Lung (tissue), 12 donors: ENCODE measurements around the gene KHK. TPM values are rescaled to one million over a fixed set of nuclear protein-coding genes. Genes with fewer than 3 reads are reported as not detected.
A peak's percentile ranks its signal among the peaks of the same experiment; 100 is the strongest.

Source experiments
- ATAC-seq: fragments of 200-7000 bp; cut with Tn5 transposase; one replicate; pipeline ENCODE4 v1.9.1; 2020; ENCODE audit warnings: moderate number of reproducible peaks; ENCODE audit not compliant: insufficient read depth, low FRiP score
- DNase-seq, 3 donors: peaks; one replicate each; pipeline ENCODE4 v3.0.0-alpha.2; 2013 to 2017
- H3K27ac ChIP-seq, 2 donors: one replicate each; pipeline ENCODE4 v1.5.1; 2013; ENCODE audit warnings: mild to moderate bottlenecking in 2 of 2, moderate library complexity in 2 of 2, control low read depth in 1 of 2, inconsistent platforms in 1 of 2, low read depth in 1 of 2, low read length in 1 of 2
- H3K27me3 ChIP-seq, 3 donors: one replicate each; pipeline ENCODE4 v1.5.1; 2013; ENCODE audit warnings: low read length in 2 of 3; ENCODE audit not compliant: control insufficient read depth in 3 of 3, insufficient read depth in 3 of 3
- H3K36me3 ChIP-seq, 4 donors: one replicate each; pipeline ENCODE4 v1.5.1; 2013; ENCODE audit warnings: low read length in 4 of 4, mild to moderate bottlenecking in 1 of 4, moderate library complexity in 1 of 4; ENCODE audit not compliant: control insufficient read depth in 4 of 4, insufficient read depth in 4 of 4
- H3K4me1 ChIP-seq, 5 donors: one replicate each; pipeline ENCODE4 v1.5.1; 2013; ENCODE audit warnings: low read length in 5 of 5, mild to moderate bottlenecking in 2 of 5, moderate library complexity in 1 of 5; ENCODE audit not compliant: control insufficient read depth in 5 of 5, insufficient read depth in 5 of 5
- H3K4me3 ChIP-seq: one replicate; pipeline ENCODE4 v1.5.1; 2013; ENCODE audit warnings: mild to moderate bottlenecking, control low read depth, moderate library complexity
- H3K9ac ChIP-seq, 2 donors: one replicate each; pipeline ENCODE4 v1.5.1; 2013; ENCODE audit warnings: low read length in 2 of 2, control low read depth in 1 of 2; ENCODE audit not compliant: insufficient read depth in 1 of 2
- H3K9me3 ChIP-seq, 4 donors: one replicate each; pipeline ENCODE4 v1.5.1; 2013; ENCODE audit warnings: low read length in 3 of 4, mild to moderate bottlenecking in 1 of 4, moderate library complexity in 1 of 4; ENCODE audit not compliant: control insufficient read depth in 4 of 4, insufficient read depth in 3 of 4
- WGBS, 2 donors: extraction: QIAGEN DNeasy Blood & Tissue Kit; methylation state at CpG; one replicate each; pipeline ENCODE4 v1.1.7; 2013; 5-methylcytosine and 5-hydroxymethylcytosine counted together
- polyA plus RNA-seq, 2 donors: library from polyadenylated mRNA; stranded (reverse); fragments of 200-250 nt; gene quantifications; one replicate each; pipeline ENCODE4 v1.2.1, GENCODE V29; 2013
- total RNA-seq, 2 donors: library from RNA; depleted of rRNA in 1 of 2; stranded (reverse); fragments of >200 nt in 1 of 2; gene quantifications; one replicate each; pipeline ENCODE4 v1.2.1, GENCODE V29; 2014 to 2021
- TF ChIP-seq, protein P1 (sequence below): IDR thresholded peaks from 2 replicates; pipeline ENCODE4 v1.5.1; 2012; ENCODE audit warnings: mild to moderate bottlenecking; ENCODE audit errors: control extremely low read depth, extremely low read depth
- donor health status: control.
- donor health status: control.
- donor health status: Bipolar disorder and iron deficiency.
- donor health status: healthy.
- donor health status: DM: yes; HTN: yes; CAD: no.

KHK gene
- total and polyA plus RNA-seq, 4 donors = 1.6 to 7.6 (median 3.7) TPM

DNA sequence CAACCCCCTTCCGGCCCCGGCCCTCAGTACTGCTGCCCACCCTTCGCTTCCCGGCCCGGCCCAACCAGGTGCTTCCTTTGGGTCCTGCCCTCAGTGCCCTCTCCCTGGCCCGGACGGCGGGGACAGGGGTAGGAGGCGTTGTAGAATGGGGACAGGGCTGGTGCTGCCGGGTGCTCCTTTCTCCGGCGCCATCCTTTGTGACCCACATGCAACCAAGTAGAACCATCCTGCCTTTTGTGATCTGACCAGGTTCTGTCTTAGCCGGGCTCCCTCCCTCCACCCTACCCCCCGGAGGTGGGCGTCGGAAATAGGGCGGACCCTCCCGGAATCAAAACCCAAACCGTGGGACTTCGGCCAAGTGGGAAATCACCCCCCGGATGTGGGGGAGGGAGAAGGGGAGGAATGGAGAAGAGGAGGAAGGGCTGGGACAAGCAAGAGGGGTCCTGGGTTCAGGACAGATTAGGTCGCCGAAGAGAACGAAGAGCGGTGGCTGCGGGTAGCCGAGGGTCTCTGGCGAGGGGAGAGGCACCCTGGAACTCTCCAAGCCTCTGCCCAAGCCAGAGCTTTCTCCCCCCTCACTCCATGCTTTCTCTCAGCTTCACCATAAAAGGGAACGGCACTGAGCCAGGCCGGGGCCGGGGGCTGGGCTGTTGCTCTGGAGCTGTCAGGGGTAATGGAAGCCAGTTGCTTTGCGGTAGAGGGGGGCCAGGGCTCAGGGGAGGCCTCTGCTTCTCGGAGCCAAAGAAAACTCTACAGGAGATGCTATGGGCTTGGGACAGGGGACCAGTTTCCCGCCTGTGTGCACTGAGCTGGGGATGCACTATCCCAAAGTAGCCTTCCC, 14.4 kb upstream of the KHK start:
- H3K27ac ChIP-seq = peak overlapping the region; percentile 95 to 98
- 5 to 6% methylated on average over 31 to 34 of the region's 34 CpGs for WGBS, 2 donors
- H3K4me3 ChIP-seq = peak overlapping the region; percentile 58
- DNase-seq (peak; percentile 96 to 98 (median 98)), ATAC-seq (no peak)
- TF ChIP-seq, protein P1, sequence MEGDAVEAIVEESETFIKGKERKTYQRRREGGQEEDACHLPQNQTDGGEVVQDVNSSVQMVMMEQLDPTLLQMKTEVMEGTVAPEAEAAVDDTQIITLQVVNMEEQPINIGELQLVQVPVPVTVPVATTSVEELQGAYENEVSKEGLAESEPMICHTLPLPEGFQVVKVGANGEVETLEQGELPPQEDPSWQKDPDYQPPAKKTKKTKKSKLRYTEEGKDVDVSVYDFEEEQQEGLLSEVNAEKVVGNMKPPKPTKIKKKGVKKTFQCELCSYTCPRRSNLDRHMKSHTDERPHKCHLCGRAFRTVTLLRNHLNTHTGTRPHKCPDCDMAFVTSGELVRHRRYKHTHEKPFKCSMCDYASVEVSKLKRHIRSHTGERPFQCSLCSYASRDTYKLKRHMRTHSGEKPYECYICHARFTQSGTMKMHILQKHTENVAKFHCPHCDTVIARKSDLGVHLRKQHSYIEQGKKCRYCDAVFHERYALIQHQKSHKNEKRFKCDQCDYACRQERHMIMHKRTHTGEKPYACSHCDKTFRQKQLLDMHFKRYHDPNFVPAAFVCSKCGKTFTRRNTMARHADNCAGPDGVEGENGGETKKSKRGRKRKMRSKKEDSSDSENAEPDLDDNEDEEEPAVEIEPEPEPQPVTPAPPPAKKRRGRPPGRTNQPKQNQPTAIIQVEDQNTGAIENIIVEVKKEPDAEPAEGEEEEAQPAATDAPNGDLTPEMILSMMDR = no peak
- H3K9me3 ChIP-seq = no peaks in the 10 kb centered on the region
- peaks cover 7 to 28% (median 24%) of the 10 kb centered on the region in 4 donors for H3K36me3 ChIP-seq
- H3K4me1 ChIP-seq = peaks cover 11 to 69% (median 45%) of the 10 kb centered on the region in 5 donors
- H3K27me3 ChIP-seq = no peaks in the 10 kb centered on the region
- H3K9ac ChIP-seq = peak overlapping the region; percentile 2 to 65

DNA sequence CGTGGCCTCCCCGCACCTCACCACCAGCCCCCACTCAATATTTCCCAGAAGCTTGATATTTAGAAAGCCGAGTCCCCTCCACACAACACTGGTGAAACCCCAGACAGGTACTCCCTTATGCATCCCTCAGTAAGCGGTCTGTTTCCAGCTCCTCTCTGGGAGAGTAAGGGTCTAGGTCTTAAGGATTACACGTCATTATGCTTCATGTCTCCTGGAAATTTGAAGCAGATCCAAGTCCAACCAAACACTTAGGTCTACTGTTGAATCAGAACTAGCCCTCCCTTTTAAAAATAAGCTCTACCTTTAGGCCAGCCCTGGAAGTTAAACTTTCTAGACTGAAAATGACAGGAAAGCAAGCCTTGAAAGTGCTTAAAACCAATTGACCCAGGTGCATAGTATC, 13.7 kb upstream of the KHK start:
- Histone ChIP-seq H3K27me3 (no peaks in the 10 kb centered on the region), H3K4me1 (peaks cover 11 to 75% (median 45%) of the 10 kb centered on the region in 5 donors), H3K9me3 (no peaks in the 10 kb centered on the region), H3K9ac (peak overlapping the region in 1 of 2 donors; percentile 65), H3K36me3 (peaks cover 4 to 23% (median 19%) of the 10 kb centered on the region in 4 donors), H3K4me3 (no peak overlapping the region), H3K27ac (peak overlapping the region; percentile 95 to 98)
- TF ChIP-seq, protein P1 = no peak
- 75 to 78% methylated on average over 5 of the region's 5 CpGs for WGBS, 2 donors
- ATAC-seq = no peak
- DNase-seq = peak in 2 of 3 donors; percentile 66 to 70

DNA sequence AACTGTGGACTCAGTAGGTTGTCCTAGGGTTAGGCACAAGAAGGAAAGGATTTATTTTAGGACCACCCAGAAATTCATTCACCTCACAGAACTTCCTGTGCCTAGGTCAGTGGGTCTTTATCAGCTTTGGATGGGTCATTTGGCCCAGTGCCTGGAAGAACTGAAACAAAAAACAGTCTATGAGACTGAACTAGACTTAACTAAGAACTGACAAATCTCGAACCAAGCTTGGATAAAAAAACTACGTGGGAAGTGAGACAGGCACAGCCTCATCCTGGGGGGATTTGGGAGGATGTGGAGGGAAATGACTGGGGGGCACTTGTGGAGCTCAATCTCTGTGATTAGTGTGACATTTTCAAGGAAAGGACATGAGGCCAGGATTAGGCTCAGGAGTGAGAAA, 12.8 kb upstream of the KHK start:
- TF ChIP-seq, protein P1 = no peak
- WGBS, 2 donors = 37 to 57% methylated on average over 2 of the region's 2 CpGs
- ATAC-seq = no peak

More for the DNA sequence above, 12.8 kb upstream of the KHK start:
- peaks cover 11 to 77% (median 45%) of the 10 kb centered on the region in 5 donors for H3K4me1 ChIP-seq
- no peak overlapping the region for H3K4me3 ChIP-seq
- H3K27me3 ChIP-seq = no peaks in the 10 kb centered on the region
- H3K36me3 ChIP-seq = peaks cover 0 to 20% (median 13%) of the 10 kb centered on the region in 4 donors
- H3K9me3 ChIP-seq = no peaks in the 10 kb centered on the region
- H3K27ac ChIP-seq = peak overlapping the region in 1 of 2 donors; percentile 22
- peak overlapping the region in 1 of 2 donors; percentile 67 for H3K9ac ChIP-seq
- peak in 2 of 3 donors; percentile 66 to 76 for DNase-seq
